Measurements from ENCODE around the gene LRRC32. TPM values are rescaled to one million over a fixed set of nuclear protein-coding genes. Genes with fewer than 3 reads are reported as not detected.
A peak's percentile ranks its signal among the peaks of the same experiment; 100 is the strongest.

Gene LRRC32
- total RNA-seq, 3 donors from 2014 or later: 10.4 to 20.3 (median 18.6) TPM

DNA sequence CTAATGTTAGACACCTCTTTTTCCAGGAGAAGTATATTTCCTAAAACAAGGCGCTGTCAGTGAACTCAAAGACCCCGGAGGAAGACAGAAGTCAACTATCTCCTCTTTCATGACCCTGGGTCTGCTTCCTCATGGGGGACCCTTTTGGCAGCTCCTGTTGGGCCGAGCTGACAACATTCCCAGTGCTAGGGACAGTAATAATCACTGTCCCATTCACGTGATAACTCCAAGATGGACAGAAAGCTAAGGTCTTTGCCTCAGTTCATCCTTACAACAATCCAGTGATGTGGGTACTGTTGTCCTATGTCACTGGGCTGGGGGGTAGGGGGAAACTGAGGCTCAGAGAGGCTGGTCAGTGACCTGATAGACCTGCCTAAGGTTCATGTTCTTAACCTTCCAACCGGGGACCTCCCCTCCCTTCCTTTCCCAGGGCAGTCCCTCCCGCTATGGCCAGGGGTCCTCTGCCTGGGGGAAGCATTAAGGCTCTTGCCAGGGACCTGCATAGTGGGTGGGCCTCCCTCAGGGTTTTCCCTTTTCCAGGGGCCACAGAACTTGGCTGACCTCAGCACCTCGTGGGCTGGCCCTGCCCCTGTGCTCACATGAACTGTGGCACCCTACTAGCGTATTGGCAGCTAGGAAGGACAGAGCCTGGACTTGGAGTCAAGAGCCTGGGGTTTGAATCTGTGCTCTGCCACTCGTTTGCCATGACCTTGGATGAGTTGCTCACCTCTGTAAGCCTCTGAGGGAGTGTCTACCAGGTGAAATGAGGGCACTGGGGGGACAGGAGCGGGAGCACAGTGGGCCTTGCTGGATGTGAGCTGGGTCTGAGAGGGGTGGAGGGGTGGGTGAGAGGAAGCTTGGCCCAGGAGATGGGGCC lies 53.6 kb downstream of the LRRC32 start:
- no peak for TF ChIP-seq CTCF (IDR thresholded peaks at IDR 0.05)
- peaks cover 5% of the 10 kb centered on the region for H3K4me1 ChIP-seq (ENCODE audit: low read depth)
- intact Hi-C loops (cut with DNase I, micrococcal nuclease): no loop called here
- DNase-seq (no peak), ATAC-seq (no peak)
- no peaks in the 10 kb centered on the region for H3K9me3 ChIP-seq
- H3K4me3 ChIP-seq: no peak overlapping the region
- H3K36me3 ChIP-seq (ENCODE audit: low read depth): no peaks in the 10 kb centered on the region

DNA sequence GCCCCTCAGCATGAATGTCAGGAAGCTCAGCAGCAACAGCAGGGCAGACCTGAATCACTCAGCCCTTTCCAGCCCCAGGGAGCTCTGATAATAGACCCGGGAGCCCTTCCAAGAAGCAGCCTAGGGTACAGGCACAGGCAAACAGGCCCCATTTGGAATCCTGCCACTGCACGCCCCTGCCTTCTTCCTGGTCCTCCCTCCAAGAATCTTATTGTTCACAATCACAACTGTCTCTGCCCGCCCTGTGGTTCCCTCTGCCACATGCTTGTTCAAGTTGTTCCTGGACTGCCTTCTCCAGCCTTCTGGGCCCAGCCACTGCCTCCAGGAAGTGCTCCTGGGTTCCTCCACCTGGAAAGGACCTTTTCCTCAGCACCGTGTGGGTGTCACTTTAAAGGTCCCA lies 54.6 kb downstream of the LRRC32 start:
- Histone ChIP-seq H3K4me3 (no peak overlapping the region), H3K36me3 (ENCODE audit: low read depth) (no peaks in the 10 kb centered on the region), H3K4me1 (ENCODE audit: low read depth) (peaks cover 5% of the 10 kb centered on the region), H3K9me3 (no peaks in the 10 kb centered on the region)
- TF ChIP-seq CTCF (IDR thresholded peaks at IDR 0.05): no peak
- DNase-seq (peak; percentile 81 to 84 (median 82)), ATAC-seq (peak; percentile 93)
- intact Hi-C loops (cut with DNase I, micrococcal nuclease): no loop called here

- no peaks in the 10 kb centered on the region for H3K9me3 ChIP-seq
- DNase-seq (peak in 1 of 3 donors; percentile 52), ATAC-seq (no peak)
- TF ChIP-seq CTCF (IDR thresholded peaks at IDR 0.05): no peak
- intact Hi-C loops (cut with DNase I, micrococcal nuclease): no loop called here
- H3K36me3 ChIP-seq (ENCODE audit: low read depth): no peaks in the 10 kb centered on the region
- peaks cover 5% of the 10 kb centered on the region for H3K4me1 ChIP-seq (ENCODE audit: low read depth)
- no peak overlapping the region for H3K4me3 ChIP-seq
Observed at GRCh38 chr11:76614471-76615179, 55.9 kb downstream of the LRRC32 start.

GRCh38 chr11:76613901-76614300 lies 56.6 kb downstream of the LRRC32 start:
- Histone ChIP-seq H3K36me3 (ENCODE audit: low read depth) (no peaks in the 10 kb centered on the region), H3K9me3 (no peaks in the 10 kb centered on the region), H3K4me1 (ENCODE audit: low read depth) (peaks cover 5% of the 10 kb centered on the region), H3K4me3 (no peak overlapping the region)
- intact Hi-C loops (cut with DNase I, micrococcal nuclease): no loop called here
- TF ChIP-seq CTCF (IDR thresholded peaks at IDR 0.05): no peak
- ATAC-seq (no peak), DNase-seq (no peak)

GRCh38 chr11:76612226-76612625 lies 58.3 kb downstream of the LRRC32 start:
- no peak for ATAC-seq
- DNase-seq: no peak
- no peak for TF ChIP-seq CTCF (IDR thresholded peaks at IDR 0.05)
- H3K4me3 ChIP-seq: no peak overlapping the region
- H3K9me3 ChIP-seq: no peaks in the 10 kb centered on the region
- intact Hi-C loops (cut with DNase I, micrococcal nuclease): no loop called here
- H3K4me1 ChIP-seq (ENCODE audit: low read depth): peaks cover 5% of the 10 kb centered on the region
- no peaks in the 10 kb centered on the region for H3K36me3 ChIP-seq (ENCODE audit: low read depth)
